H7 (cell line): ENCODE data around the gene ACTA2. TPM values are rescaled to one million over a fixed set of nuclear protein-coding genes. Genes with fewer than 3 reads are reported as not detected.

Source experiments
- DNase-seq: peaks from one replicate; pipeline ENCODE4 v3.0.0; 2012
- H3K27me3 ChIP-seq: 2 replicates; pipeline ENCODE4 v1.6.0; 2011; ENCODE audit warnings: mild to moderate bottlenecking, low read length; ENCODE audit not compliant: control insufficient read depth, insufficient read depth
- H3K36me3 ChIP-seq: replicated peaks from 2 replicates; pipeline ENCODE4 v1.5.1; 2011; ENCODE audit warnings: low read length; ENCODE audit not compliant: control insufficient read depth, insufficient read depth
- H3K4me3 ChIP-seq: 2 replicates; pipeline ENCODE4 v1.5.1; 2011; ENCODE audit warnings: low read depth, mild to moderate bottlenecking, control low read depth, low read length, moderate library complexity; ENCODE audit not compliant: insufficient read depth
- total RNA-seq: library from RNA; depleted of rRNA; stranded (reverse); fragments of >200 nt; shearing (Covaris generic); gene quantifications from 2 replicates; pipeline ENCODE4 v1.2.3, GENCODE V29; 2014

Gene ACTA2
- total RNA-seq, 1 experiment from 2014 or later = not detected

- Histone ChIP-seq H3K36me3 (no peaks in the 10 kb centered on the region), H3K27me3 (no peaks in the 10 kb centered on the region), H3K4me3 (no peak overlapping the region)
- no peak for DNase-seq
Measured at GRCh38 chr10:88931548-88931947, 21.0 kb downstream of the ACTA2 start.

DNA sequence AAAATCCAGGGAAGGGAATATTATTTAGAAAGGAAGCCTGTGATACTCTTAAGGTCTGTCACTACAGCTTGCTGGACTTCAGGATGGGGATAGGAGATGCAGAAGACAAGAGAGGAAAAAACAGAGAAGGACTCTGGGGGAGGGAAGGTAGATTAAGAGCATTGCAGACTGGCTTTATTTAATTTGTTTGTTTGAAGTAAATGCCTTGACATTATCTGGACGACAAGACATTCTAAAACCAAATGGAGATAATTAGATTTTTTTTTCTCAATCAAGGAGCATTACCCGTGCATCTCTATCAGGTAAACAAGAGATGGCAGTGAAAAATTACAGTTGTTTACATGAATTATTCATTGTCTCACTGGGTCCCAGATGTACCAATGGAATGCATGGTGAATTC, 24.3 kb downstream of the ACTA2 start:
- Histone ChIP-seq H3K36me3 (no peaks in the 10 kb centered on the region), H3K4me3 (no peak overlapping the region), H3K27me3 (no peaks in the 10 kb centered on the region)
- no peak for DNase-seq

GRCh38 chr10:88927416-88927690, 25.2 kb downstream of the ACTA2 start:
- H3K36me3 ChIP-seq = no peaks in the 10 kb centered on the region
- H3K4me3 ChIP-seq = no peak overlapping the region
- no peak for DNase-seq
- H3K27me3 ChIP-seq = no peaks in the 10 kb centered on the region

GRCh38 chr10:88926566-88927415, 25.8 kb downstream of the ACTA2 start:
- no peaks in the 10 kb centered on the region for H3K36me3 ChIP-seq
- no peak overlapping the region for H3K4me3 ChIP-seq
- H3K27me3 ChIP-seq = no peaks in the 10 kb centered on the region
- no peak for DNase-seq

DNA sequence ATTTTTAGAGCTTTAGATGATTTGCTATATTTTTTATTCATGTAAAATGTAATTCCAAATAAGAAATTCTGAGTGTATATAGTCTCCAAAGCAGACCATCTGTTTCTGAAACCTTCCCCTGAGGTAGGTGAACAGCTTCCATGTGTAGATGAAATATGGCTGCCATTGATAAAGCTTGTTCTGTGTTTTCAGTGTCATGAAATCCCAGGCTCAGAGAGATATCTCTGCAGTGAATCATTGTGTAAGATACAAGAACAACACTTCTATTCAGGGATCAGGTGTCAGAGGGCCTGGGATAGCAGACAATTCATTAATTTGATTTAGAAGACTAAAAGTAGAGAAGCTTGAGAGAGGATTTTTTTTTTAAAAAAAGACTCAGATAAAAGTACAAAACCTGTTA, 29.1 kb downstream of the ACTA2 start:
- Histone ChIP-seq H3K36me3 (no peaks in the 10 kb centered on the region), H3K27me3 (no peaks in the 10 kb centered on the region), H3K4me3 (no peak overlapping the region)
- no peak for DNase-seq

- DNase-seq = no peak
- Histone ChIP-seq H3K36me3 (no peaks in the 10 kb centered on the region), H3K27me3 (no peaks in the 10 kb centered on the region), H3K4me3 (no peak overlapping the region)
Measured at GRCh38 chr10:88922041-88922440, 30.5 kb downstream of the ACTA2 start.

DNA sequence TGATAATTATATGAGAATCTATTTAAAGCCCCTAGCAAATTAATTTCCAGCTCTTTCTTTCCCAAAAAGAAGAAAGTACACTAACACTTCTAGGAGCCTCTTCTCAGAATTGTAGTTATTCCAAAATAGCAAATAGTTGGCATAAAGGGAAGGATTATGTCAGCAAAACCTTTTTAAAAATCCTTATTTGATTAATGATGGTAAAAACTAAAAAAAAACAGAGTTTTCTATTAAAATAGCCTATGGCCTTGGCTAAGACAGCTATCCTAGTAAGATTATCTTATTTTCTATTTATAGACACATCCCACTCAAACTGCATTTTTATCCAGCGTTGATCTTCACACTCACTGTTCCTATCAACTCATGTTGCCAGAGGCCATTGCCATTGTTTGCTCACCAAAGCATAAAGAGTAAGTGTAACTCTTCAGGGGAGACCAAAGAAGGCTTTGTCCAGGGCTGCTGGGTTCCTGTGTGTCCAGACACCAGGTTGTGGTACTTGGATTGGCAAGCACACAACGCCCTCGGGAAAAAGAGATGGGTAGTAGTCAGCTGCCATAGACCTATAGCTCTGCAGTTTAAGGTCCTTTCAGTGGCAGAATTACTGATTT, 31.5 kb downstream of the ACTA2 start:
- Histone ChIP-seq H3K27me3 (no peaks in the 10 kb centered on the region), H3K36me3 (no peaks in the 10 kb centered on the region), H3K4me3 (no peak overlapping the region)
- no peak for DNase-seq

DNA sequence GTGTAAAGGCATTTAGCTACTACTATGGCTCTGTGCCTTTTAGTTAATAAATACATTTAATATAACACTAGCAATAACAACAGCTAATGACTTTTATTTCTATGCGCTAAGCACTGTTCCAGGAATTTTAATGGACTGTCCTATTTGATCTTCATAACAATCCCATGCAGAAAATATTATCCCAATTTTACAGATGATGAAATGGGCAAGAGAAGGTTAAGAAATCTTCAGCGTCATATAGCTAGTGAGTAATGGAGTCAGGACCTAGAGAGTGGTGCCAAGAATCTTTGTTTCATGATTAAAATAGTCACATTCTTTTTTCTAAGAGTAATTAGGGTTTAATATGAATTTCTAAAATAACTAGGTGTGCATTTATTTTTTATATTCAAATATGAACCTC, 32.4 kb downstream of the ACTA2 start:
- Histone ChIP-seq H3K36me3 (no peaks in the 10 kb centered on the region; the same call in 1 of the 2 replicates), H3K27me3 (no peaks in the 10 kb centered on the region), H3K4me3 (no peak overlapping the region)
- no peak for DNase-seq

DNA sequence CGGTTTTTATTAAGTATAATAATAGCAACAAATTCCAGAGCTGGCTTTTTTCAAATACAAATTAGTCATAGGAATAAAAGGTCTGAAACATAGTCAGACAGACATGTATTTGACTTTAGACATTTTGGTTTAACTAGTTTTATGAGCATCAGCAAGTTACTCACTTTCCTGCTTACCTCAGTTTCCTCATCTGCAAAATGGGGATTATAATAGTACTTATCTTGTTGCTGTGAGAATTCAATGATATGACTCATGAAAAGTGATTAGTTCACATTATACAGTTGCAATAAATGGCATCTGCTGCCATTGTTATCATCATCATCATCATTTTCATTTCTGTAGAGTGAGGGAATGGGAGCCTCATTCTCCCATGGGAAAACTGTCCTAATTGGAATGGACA, 33.5 kb downstream of the ACTA2 start:
- Histone ChIP-seq H3K4me3 (no peak overlapping the region), H3K36me3 (no peaks in the 10 kb centered on the region; the same call in 1 of the 2 replicates), H3K27me3 (no peaks in the 10 kb centered on the region)
- no peak for DNase-seq

DNA sequence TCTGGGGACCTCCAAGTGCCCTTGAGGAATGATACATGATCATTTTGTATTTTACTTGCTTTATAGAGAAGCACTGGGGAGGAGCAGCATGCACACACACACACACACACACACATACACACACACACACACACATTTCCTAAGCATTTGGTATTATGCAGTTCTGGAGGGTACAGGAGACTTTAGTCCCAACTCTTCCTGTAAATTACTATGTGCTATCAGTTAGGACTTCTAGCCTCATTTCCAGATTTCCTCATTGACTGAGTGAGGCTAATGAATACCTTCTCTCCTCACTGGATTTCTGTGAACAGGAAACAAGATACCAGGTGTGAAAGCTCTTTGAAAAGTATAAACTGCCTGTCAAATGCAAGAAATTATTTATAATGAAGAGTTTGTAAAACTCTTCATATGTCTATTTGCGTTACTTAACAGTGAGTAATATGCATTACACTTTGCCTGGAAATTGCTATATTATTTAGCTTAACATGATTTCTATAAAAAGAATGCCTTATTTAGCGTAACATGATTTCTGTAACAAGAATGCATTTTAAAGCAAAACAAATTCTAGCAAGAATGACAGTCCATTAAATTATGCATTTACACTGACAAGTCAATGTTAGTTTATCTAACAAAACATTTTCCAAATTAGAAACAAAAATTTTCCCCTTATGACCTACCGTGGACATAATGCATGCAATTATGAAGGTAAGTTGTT, 34.2 kb downstream of the ACTA2 start:
- Histone ChIP-seq H3K36me3 (no peaks in the 10 kb centered on the region; the same call in 1 of the 2 replicates), H3K4me3 (no peak overlapping the region), H3K27me3 (no peaks in the 10 kb centered on the region)
- DNase-seq = no peak

- Histone ChIP-seq H3K4me3 (no peak overlapping the region), H3K27me3 (no peaks in the 10 kb centered on the region), H3K36me3 (no peaks in the 10 kb centered on the region; the same call in none of the 2 replicates)
- no peak for DNase-seq
Measured at GRCh38 chr10:88916986-88917385, 35.6 kb downstream of the ACTA2 start.

- Histone ChIP-seq H3K27me3 (no peaks in the 10 kb centered on the region), H3K36me3 (no peaks in the 10 kb centered on the region; the same call in none of the 2 replicates), H3K4me3 (no peak overlapping the region)
- no peak for DNase-seq
Measured at GRCh38 chr10:88916231-88916630, 36.3 kb downstream of the ACTA2 start.

DNA sequence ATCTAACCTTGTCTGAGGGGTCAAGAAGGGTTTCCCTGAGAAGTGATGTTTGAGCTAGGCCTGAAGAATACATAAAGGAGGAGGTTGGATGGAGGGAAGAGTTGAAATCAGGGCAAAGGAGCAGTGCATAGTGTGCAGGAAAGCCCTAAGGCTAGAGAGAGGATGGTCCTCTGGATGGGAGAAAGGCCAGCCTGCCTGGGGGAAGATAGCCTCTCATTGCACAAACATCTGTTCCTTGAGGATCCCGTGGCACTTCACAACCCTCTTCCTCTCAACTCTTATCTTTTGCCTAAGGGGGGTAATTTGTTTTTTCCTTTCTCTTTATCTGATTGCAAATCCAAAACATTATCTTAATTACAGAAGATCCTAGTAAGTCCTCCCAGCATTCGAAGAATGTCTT, 36.8 kb downstream of the ACTA2 start:
- no peaks in the 10 kb centered on the region for H3K27me3 ChIP-seq
- no peak for DNase-seq
- H3K4me3 ChIP-seq = no peak overlapping the region
- H3K36me3 ChIP-seq = no peaks in the 10 kb centered on the region; the same call in none of the 2 replicates

GRCh38 chr10:88913788-88914187, 38.8 kb downstream of the ACTA2 start:
- no peak for DNase-seq
- H3K27me3 ChIP-seq = no peaks in the 10 kb centered on the region
- H3K4me3 ChIP-seq = no peak overlapping the region
- H3K36me3 ChIP-seq = no peaks in the 10 kb centered on the region; the same call in none of the 2 replicates

- H3K27me3 ChIP-seq = no peaks in the 10 kb centered on the region
- no peaks in the 10 kb centered on the region; the same call in none of the 2 replicates for H3K36me3 ChIP-seq
- no peak for DNase-seq
- H3K4me3 ChIP-seq = no peak overlapping the region
Measured at GRCh38 chr10:88913127-88913526, 39.4 kb downstream of the ACTA2 start.
